Lower lobe of right lung (tissue), 2 donors: Measurements from ENCODE around the gene ELF1. TPM values are rescaled to one million over a fixed set of nuclear protein-coding genes. Genes with fewer than 3 reads are reported as not detected.

ENCODE experiments used
- ATAC-seq, 2 donors: fragments of 200-7000 bp; cut with Tn5 transposase; one replicate each; pipeline ENCODE4 v1.9.1; 2020 to 2022; ENCODE audit warnings: mild to moderate bottlenecking in 2 of 2, moderate library complexity in 2 of 2
- DNase-seq: peaks from one replicate; pipeline ENCODE4 v3.0.0-alpha.2; 2020
- H3K27ac ChIP-seq: fragments of 200-600 bp; one replicate; pipeline ENCODE4 v1.8.0; 2022
- H3K27me3 ChIP-seq: fragments of 200-600 bp; one replicate; pipeline ENCODE4 v1.8.0; 2022; ENCODE audit warnings: low read depth
- H3K36me3 ChIP-seq: fragments of 200-600 bp; one replicate; pipeline ENCODE4 v1.8.0; 2022; ENCODE audit warnings: mild to moderate bottlenecking
- H3K4me1 ChIP-seq: fragments of 200-600 bp; one replicate; pipeline ENCODE4 v1.8.0; 2022
- H3K4me3 ChIP-seq: fragments of 200-600 bp; one replicate; pipeline ENCODE4 v1.8.0; 2022; ENCODE audit warnings: mild to moderate bottlenecking
- H3K9me3 ChIP-seq: fragments of 200-600 bp; one replicate; pipeline ENCODE4 v1.8.0; 2022
- intact Hi-C: fragments of 100-400 bp; cut with DNase I; formaldehyde crosslinking; loops from one replicate; pipeline ENCODE4 v1.11.0; 2022
- total RNA-seq: library from RNA; stranded (reverse); fragmentation: NEBNext Ultra II Directional; extraction: Animal tissue kit (Norgen Biotek cat#: 25700); gene quantifications from one replicate; pipeline ENCODE4 v1.2.1, GENCODE V29; 2021
- TF ChIP-seq, protein P1 (sequence below): fragments of 200-600 bp; IDR thresholded peaks from one replicate; pipeline ENCODE4 v1.8.0; 2022; ENCODE audit warnings: antibody characterized with exemption, mild to moderate bottlenecking
- donor health status: DM: no; HTN: yes; CAD: no; lungs with severe emphysema.

The ELF1 gene
- total RNA-seq, 1 donor from 2014 or later: 98.1 TPM

DNA sequence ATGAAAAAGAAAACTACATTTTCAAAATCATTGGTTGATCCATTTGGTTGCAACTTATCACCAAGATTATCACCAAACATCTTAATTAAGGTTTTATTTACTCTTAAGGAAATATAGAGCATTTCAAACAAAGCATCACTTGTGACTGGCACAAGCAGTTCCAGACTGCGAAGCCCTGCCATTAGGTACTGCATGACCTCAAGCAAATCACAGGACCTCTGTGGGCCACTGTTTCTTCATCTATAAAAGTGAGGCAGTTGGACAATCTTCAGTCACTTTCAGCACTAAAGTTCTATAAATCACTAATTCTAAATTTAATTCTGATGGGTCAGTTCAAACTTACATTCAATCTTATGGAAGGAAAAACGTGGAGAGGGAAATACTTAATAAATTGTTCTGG lies 2.0 kb downstream of the ELF1 start:
- Histone ChIP-seq H3K27me3 (no peaks in the 10 kb centered on the region), H3K27ac (peak overlapping the region; percentile 84), H3K9me3 (no peaks in the 10 kb centered on the region), H3K4me3 (peak overlapping the region; percentile 48), H3K4me1 (peaks cover 41% of the 10 kb centered on the region), H3K36me3 (no peaks in the 10 kb centered on the region)
- TF ChIP-seq, protein P1, sequence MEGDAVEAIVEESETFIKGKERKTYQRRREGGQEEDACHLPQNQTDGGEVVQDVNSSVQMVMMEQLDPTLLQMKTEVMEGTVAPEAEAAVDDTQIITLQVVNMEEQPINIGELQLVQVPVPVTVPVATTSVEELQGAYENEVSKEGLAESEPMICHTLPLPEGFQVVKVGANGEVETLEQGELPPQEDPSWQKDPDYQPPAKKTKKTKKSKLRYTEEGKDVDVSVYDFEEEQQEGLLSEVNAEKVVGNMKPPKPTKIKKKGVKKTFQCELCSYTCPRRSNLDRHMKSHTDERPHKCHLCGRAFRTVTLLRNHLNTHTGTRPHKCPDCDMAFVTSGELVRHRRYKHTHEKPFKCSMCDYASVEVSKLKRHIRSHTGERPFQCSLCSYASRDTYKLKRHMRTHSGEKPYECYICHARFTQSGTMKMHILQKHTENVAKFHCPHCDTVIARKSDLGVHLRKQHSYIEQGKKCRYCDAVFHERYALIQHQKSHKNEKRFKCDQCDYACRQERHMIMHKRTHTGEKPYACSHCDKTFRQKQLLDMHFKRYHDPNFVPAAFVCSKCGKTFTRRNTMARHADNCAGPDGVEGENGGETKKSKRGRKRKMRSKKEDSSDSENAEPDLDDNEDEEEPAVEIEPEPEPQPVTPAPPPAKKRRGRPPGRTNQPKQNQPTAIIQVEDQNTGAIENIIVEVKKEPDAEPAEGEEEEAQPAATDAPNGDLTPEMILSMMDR: no peak
- DNase-seq (no peak), ATAC-seq (peak; percentile 51 to 62)
- intact Hi-C loops: no loop called here

DNA sequence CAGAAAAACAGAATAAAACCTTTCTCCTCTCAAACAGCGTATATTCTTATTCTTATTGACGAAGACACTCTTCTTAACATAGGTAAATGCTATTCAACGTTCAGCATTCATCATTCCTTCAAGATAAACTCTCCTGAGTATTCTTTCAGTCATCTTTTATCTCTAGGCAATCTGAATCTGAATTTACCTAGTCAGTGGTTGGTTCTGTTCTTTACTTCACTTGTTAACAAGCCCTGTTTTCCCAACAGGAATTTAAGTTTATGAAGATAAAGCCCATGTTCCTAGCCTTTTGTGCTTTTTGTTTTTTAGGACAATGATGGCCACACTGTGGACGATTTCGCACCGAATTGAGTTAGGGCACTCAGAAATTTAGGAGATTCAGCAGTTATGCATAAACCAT lies 3.2 kb downstream of the ELF1 start:
- DNase-seq (no peak), ATAC-seq (no peak)
- Histone ChIP-seq H3K36me3 (no peaks in the 10 kb centered on the region), H3K9me3 (no peaks in the 10 kb centered on the region), H3K27me3 (no peaks in the 10 kb centered on the region), H3K4me1 (peaks cover 51% of the 10 kb centered on the region), H3K27ac (no peak overlapping the region), H3K4me3 (peak overlapping the region; percentile 48)
- TF ChIP-seq, protein P1: no peak
- intact Hi-C loops: no loop called here

DNA sequence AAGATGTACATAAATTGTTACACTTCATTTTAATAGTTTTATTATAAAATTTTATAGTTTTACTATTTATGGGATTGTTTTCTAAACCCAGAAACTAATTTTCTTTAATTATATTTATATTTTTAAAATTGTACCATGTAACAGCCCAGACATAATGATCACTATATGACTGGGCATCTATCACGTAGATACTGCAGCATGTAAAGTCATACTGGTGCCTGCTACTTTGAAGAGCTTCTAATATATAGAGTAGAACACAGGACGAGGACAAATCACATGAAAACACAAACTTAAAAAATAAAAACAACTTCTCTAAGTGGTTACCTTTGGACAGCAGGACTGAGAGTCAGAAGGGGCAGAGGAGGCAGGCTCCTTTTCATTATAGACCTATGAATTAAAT lies 5.3 kb downstream of the ELF1 start:
- no peak overlapping the region for H3K27ac ChIP-seq
- no peaks in the 10 kb centered on the region for H3K36me3 ChIP-seq
- H3K4me1 ChIP-seq: peaks cover 50% of the 10 kb centered on the region
- ATAC-seq (no peak), DNase-seq (no peak)
- intact Hi-C loops: no loop called here
- H3K27me3 ChIP-seq: no peaks in the 10 kb centered on the region
- TF ChIP-seq, protein P1: no peak
- H3K4me3 ChIP-seq: no peak overlapping the region
- no peaks in the 10 kb centered on the region for H3K9me3 ChIP-seq

DNA sequence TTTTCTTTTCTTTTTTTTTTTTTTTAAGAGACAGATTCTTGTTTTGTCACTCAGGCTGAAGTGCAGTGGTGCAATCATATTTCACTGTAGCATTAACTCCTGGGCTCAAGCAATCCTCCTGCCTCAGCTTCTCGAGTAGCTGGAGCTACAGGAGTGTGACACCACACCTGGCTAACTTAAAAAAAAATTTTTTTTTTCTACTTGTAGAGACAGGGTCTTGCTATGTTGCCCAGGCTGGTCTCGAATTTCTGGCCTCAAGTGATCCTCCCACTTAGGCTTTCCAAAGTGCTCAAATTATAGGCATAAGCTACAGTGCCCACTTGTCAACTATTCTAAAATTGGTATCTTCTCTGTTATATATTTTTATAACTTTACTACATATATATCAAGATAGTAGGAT lies 6.6 kb downstream of the ELF1 start:
- Histone ChIP-seq H3K27ac (no peak overlapping the region), H3K36me3 (no peaks in the 10 kb centered on the region), H3K4me1 (peaks cover 62% of the 10 kb centered on the region), H3K4me3 (no peak overlapping the region), H3K9me3 (no peaks in the 10 kb centered on the region), H3K27me3 (no peaks in the 10 kb centered on the region)
- intact Hi-C loops: no loop called here
- TF ChIP-seq, protein P1: no peak
- DNase-seq (no peak), ATAC-seq (no peak)

DNA sequence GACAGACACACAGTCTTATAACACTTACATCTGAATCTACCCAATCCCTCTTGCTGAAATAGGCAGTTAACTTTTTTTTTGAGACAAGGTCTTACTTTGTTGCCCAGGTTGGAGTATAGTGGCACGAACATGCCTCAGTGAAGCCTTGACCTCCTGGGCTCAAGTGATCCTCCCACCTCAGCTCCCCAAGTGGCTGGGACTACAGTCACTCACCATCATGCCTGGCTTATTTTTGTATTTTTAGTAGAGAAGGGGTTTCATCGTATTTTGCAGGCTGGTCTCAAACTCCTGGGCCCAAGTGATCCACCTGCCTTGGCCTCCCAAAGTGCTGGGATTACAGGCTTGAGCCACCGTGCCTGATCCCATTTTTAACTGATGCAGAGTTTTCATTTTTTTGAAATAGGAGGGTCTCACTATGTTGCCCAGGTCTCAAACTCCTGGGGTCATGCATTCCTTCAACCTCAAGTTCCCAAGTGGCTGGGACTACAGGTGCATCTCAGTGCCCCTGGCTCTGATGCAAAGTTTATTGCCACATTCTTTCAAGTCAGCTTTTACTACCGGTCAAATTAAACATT lies 7.6 kb downstream of the ELF1 start:
- no peak overlapping the region for H3K27ac ChIP-seq
- H3K4me3 ChIP-seq: no peak overlapping the region
- H3K4me1 ChIP-seq: peaks cover 67% of the 10 kb centered on the region
- DNase-seq (no peak), ATAC-seq (no peak)
- H3K27me3 ChIP-seq: no peaks in the 10 kb centered on the region
- TF ChIP-seq, protein P1: no peak
- H3K36me3 ChIP-seq: no peaks in the 10 kb centered on the region
- intact Hi-C loops: no loop called here
- H3K9me3 ChIP-seq: no peaks in the 10 kb centered on the region
